HG03354 (cell line): ENCODE results near the gene SPATA1.

ENCODE experiments used
- ATAC-seq: cut with Tn5 transposase; IDR thresholded peaks from one replicate; pipeline ENCODE4 v1.9.1; 2021; ENCODE audit warnings: mild to moderate bottlenecking; ENCODE audit not compliant: unreplicated experiment, poor library complexity, severe bottlenecking

SPATA1 gene

GRCh38 chr1:84506002-84506728 is at the start of gene SPATA1, which contains the start of gene GNG5:
Gene SPATA1, plus strand, starts transcription at chr1:84506386. Its CDS starts 9,974 bp downstream, at chr1:84516360.
Gene GNG5, minus strand, starts transcription at chr1:84506581. Its CDS starts 490 bp downstream, at chr1:84506091.
- peak; percentile 83 for ATAC-seq

GRCh38 chr1:84462118-84462517 is 44.1 kb upstream of the SPATA1 start:
- ATAC-seq: no peak

GRCh38 chr1:84467298-84467697 is 38.9 kb upstream of the SPATA1 start:
- ATAC-seq: no peak

GRCh38 chr1:84476225-84476624 is 30.0 kb upstream of the SPATA1 start:
- no peak for ATAC-seq

- peak; percentile 99 for ATAC-seq
These were observed 27.0 kb upstream of the SPATA1 start, which contains the start of gene RPF1 for GRCh38 chr1:84478876-84479868. Gene RPF1, plus strand, starts transcription at chr1:84479266. Its CDS starts 16 bp downstream, at chr1:84479282.

- ATAC-seq: peak; percentile 4
These were observed 26.2 kb upstream of the SPATA1 start for GRCh38 chr1:84479998-84480397.

- ATAC-seq: no peak
These were observed 25.5 kb upstream of the SPATA1 start for GRCh38 chr1:84480650-84481049.

- ATAC-seq: no peak
These were observed 24.9 kb upstream of the SPATA1 start for GRCh38 chr1:84481317-84481716.

GRCh38 chr1:84488107-84488506 is 18.1 kb upstream of the SPATA1 start:
- no peak for ATAC-seq

GRCh38 chr1:84489766-84490165 is 16.4 kb upstream of the SPATA1 start:
- ATAC-seq: no peak

GRCh38 chr1:84492726-84493125 is 13.5 kb upstream of the SPATA1 start:
- no peak for ATAC-seq

- ATAC-seq: no peak
These were observed 12.4 kb upstream of the SPATA1 start for GRCh38 chr1:84493747-84494146.

GRCh38 chr1:84496498-84496897 is 9.7 kb upstream of the SPATA1 start:
- ATAC-seq: no peak

GRCh38 chr1:84497631-84498275 is 8.4 kb upstream of the SPATA1 start:
- ATAC-seq: no peak

GRCh38 chr1:84502927-84503326 is 3.3 kb upstream of the SPATA1 start:
- ATAC-seq: no peak

GRCh38 chr1:84504580-84505492 is 1.4 kb upstream of the SPATA1 start:
- no peak for ATAC-seq

GRCh38 chr1:84505493-84506001 is 639 bp upstream of the SPATA1 start:
- peak; percentile 43 for ATAC-seq

GRCh38 chr1:84506729-84507453 is 705 bp downstream of the SPATA1 start:
- ATAC-seq: no peak
